ENCODE data around the gene USP22. TPM values are rescaled to one million over a fixed set of nuclear protein-coding genes. Genes with fewer than 3 reads are reported as not detected.

USP22 gene
- total and polyA plus RNA-seq, 2 of the 8 experiments (the other 6 are each of a cell fraction or from before 2014, with no cell fraction given) = 221 to 316 TPM

GRCh38 chr17:21043296-21044232, 753 bp upstream of the USP22 start (continued):
- TF ChIP-seq CHD7 (IDR thresholded peaks at IDR 0.05; ENCODE audit: insufficient replicate concordance, low read length) (peak; percentile 65), SP4 (IDR thresholded peaks at IDR 0.05; ENCODE audit: low read length) (no peak), ATF2 (IDR thresholded peaks at IDR 0.05; ENCODE audit: low read length) (no peak; the same call in 1 of the 2 replicates), SRF (IDR thresholded peaks at IDR 0.05; ENCODE audit: low read depth, low read length) (no peak), KDM1A (IDR thresholded peaks at IDR 0.05; ENCODE audit: borderline replicate concordance, low read length) (0 out of 2 replicates have a peak, but pooled peaks have one; percentile 28), TEAD4 (IDR thresholded peaks at IDR 0.05; ENCODE audit: low read depth, low read length) (no peak), POU5F1 (IDR thresholded peaks at IDR 0.05; ENCODE audit: low read depth, low read length) (no peak), EZH2 (IDR thresholded peaks at IDR 0.05; ENCODE audit: low read depth, low read length, severe bottlenecking) (no peak)

All from H1 (cell line).